GM10248 (cell line): Measurements from ENCODE around the gene RHOBTB1.

Experiments
- CTCF ChIA-PET: fragments of 300-600 bp; sonication (Branson Sonifier 250); formaldehyde crosslinking; extraction: SDS; loops from one replicate; lab custom pipeline; 2021; ENCODE audit warnings: antibody characterized with exemption; lab: Yijun Ruan, JAX
- POLR2A ChIA-PET: fragments of 350-650 bp; sonication (Branson Sonifier 250); formaldehyde crosslinking; extraction: SDS; loops from one replicate; lab custom pipeline; 2020; ENCODE audit warnings: antibody characterized with exemption; lab: Yijun Ruan, JAX
- DNase-seq: peaks from one replicate; pipeline ENCODE4 v3.0.0; 2012; ENCODE audit errors: extremely low spot score
- CTCF ChIP-seq: IDR thresholded peaks from 2 replicates; pipeline ENCODE4 v1.5.1; 2012; ENCODE audit warnings: mild to moderate bottlenecking, low read depth; ENCODE audit errors: extremely low read depth, missing control alignments, control extremely low read depth

The RHOBTB1 gene

DNA sequence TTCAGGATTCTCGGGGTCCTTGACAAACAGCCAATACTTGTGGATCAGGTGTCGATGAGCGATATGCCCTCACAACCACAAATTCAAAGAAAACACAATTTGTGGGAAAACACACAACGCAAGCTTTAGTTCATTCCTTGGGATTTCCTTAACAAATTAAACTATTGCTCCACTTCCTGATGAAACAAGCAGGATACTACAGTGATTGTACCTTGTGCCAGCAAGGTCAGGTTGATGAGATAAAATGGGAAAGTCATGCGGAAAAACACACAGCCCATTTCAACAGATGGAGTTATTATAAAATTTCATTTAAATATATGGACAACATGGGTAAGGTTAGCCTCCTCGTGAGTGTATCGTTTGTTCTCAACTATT is 8.8 kb upstream of the RHOBTB1 start:
- CTCF ChIA-PET: interaction anchor here (2.3 to 4.3 kb wide), 2 partner anchors 7 to 10 kb away, joined by 7 to 19 read pairs; no protein-coding TSS in a partner anchor

DNA sequence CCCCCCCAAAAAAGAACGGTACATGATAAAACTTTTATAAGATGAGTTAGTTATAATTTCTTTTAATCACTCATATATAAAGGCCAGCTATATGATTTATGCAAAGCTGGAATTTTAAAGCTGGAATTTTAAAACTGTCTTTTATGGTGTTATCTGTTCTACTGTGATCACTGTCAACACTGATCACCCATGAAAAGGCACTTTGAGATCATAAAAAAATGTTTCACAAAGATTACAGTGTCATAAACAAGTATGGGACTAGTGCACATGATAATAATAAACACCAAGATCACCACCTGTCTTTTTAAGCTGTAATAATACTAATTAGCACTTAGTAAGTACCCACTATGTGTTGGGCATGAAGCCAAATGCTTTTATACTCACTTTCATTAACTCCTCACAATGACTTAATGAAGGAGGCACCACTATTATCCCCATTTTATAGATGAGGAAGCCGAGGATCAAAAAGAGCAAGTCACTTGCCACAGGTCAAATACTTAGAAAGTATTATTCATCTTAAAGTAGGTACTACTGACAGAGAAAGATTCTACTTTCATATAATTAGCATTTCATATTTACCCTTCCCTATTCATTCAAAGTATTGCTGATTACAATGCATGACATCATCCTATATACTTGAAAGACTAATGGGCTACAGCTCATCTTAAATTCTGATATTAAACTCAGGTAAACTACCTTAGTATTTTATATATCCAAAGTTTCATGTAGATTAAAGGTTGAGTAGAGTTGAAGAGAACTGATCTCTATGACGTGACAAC is 8.3 kb upstream of the RHOBTB1 start:
- POLR2A ChIA-PET: no interaction called here
- no peak for DNase-seq
- CTCF ChIA-PET: interaction anchor here (1.2 to 4.3 kb wide), 3 partner anchors 8 to 69 kb away, joined by 4 to 19 read pairs (median 7); no protein-coding TSS in a partner anchor
- no peak for TF ChIP-seq CTCF

More for the DNA sequence above, 8.8 kb upstream of the RHOBTB1 start:
- DNase-seq: no peak
- POLR2A ChIA-PET: no interaction called here
- TF ChIP-seq CTCF: no peak

DNA sequence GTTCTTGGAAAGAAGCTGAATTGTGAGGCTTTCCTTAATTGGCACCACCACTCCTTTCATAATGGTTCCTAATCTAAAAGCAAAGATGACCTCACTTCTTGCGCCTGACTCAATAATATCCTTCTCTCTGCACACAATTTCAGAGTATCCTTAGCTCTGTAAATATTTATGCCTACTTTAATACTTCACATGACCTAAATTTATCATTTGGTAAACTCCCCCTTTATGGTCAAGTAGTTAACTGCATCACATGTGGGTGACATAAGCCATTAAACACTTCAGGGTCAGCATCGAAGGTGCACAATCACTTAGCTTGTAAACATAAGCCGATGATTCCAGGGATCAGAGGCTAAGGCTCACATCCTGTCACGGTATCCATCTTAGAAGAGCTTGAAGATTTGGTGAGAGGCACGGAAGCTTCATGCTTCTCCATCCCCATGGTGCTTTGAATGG is 7.3 kb upstream of the RHOBTB1 start:
- no peak for TF ChIP-seq CTCF
- CTCF ChIA-PET: interaction anchor here (1.1 to 4.3 kb wide), 4 partner anchors 9 to 68 kb away, joined by 3 to 19 read pairs (median 6); no protein-coding TSS in a partner anchor
- POLR2A ChIA-PET: no interaction called here
- DNase-seq: no peak

DNA sequence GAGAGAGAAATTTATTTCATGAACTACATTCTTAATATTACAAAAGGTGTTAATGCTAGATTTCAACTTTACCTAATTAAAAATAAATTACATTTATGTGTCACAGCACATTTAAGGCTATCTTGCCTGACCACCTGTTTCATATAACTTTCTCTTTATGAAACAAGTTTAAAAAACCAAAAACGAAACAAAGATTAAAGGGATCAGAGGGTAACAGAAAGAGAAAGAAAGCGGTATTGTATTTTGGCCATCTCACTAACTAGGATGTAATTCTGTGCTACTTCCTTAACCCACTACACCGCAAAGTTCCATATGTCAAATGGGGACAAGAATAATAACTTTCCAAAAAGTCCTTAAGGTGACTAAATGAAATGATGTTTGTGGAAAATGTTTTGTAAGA is 6.3 kb upstream of the RHOBTB1 start:
- ChIA-PET POLR2A (no interaction called here), CTCF (interaction anchor here (1.1 to 4.3 kb wide), 3 partner anchors 8 to 14 kb away, joined by 3 to 19 read pairs (median 7); no protein-coding TSS in a partner anchor)
- no peak for DNase-seq
- no peak for TF ChIP-seq CTCF

DNA sequence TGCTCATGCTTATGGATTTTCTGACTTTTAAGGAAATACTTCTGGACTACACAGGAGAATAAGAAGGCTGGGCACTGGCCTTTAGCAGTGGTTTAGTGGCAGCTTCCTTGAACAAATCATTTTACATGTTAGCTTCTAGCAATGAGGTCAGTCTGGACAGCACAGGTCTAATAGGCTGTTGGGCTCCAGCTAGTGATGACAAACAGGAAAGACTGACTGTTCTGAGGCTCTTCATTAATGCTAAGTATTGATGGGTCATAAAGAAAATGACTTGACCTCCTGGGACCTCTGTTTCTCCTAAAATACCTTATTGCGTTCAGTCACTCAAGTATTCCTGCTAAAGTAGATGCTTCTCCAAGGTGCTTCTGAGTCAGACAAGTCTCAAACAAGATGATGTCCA is 4.9 kb upstream of the RHOBTB1 start:
- ChIA-PET CTCF (interaction anchor here (0.9 to 4.3 kb wide), 5 partner anchors 8 to 32 kb away, joined by 3 to 19 read pairs (median 3); no protein-coding TSS in a partner anchor), POLR2A (no interaction called here)
- no peak for TF ChIP-seq CTCF
- DNase-seq: no peak

GRCh38 chr10:60944910-60945297 is 919 bp upstream of the RHOBTB1 start:
- ChIA-PET POLR2A (no interaction called here), CTCF (no interaction called here)
- no peak for TF ChIP-seq CTCF
- DNase-seq: no peak
